Smooth muscle cell of the brain vasculature (primary cell): ENCODE results near the gene TCAIM.
A peak's percentile ranks its signal among the peaks of the same experiment; 100 is the strongest.
"Not testable (repeated sequence)": the region's sequence is repeated elsewhere in the genome, so short reads cannot be mapped to it uniquely, and the experiment has no call there.

Experiments used
- DNase-seq: peaks from one replicate; pipeline ENCODE4 v3.0.0-alpha.2; 2012; ENCODE audit warnings: low read depth, low spot score

Gene TCAIM

DNA sequence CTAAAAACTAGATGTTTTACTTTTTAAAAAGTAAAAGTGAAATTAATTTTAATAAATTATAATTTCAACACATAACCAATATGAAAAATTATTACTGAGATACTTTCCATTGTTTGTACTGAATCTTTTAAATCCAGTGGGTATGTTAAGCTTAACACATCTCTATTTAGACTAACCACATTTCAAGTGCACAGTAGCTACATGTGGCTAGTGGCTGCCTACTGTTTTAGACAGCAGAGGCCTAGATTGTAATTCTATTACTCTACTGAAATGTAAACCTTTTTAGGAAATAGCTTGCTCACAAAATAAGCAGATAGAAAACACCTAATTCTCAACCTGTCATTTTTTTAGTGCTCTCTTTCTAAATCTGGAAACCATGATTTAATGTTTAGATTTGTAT, 4.9 kb downstream of the TCAIM start:
- no peak for DNase-seq

DNA sequence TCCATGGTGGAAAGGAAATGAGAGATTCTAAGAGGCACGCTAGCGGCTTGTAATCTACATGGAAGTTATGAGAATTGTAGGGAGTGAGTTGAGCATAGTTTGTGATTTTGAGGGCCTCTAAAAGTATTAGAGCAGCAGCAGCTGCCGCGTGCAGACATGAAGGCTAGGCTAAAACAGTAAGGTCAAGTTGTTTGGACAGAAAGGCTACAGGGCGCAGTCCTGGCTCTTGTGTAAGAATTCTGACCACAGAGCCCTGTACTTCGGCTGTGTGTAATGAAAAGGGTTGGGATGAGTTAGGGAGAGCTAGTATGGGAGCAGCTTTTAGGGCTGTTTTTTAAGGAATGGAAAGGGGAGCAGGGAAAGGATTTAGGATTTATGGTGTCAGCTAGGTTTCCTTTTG, 8.0 kb downstream of the TCAIM start:
- not testable (repeated sequence) for DNase-seq

DNA sequence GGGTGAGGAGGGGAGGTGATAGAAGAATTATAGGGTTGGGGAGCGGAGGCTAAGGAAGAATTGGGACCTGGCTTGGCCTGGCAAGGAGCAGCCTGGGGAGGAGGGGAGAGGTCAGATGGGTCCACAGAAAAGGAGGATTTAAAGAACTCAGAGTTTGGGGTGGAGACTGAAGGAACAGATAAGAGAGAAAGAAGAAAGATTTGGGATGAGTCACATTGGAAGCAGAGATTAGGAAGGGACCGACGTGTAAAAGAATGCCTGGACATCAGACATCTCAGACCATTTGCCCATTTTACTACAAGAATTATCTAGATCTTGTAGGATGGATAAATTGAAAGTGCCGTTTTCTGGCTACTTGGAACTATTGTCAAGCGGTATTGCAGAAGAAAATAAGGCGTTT, 10.4 kb downstream of the TCAIM start:
- no peak for DNase-seq

DNA sequence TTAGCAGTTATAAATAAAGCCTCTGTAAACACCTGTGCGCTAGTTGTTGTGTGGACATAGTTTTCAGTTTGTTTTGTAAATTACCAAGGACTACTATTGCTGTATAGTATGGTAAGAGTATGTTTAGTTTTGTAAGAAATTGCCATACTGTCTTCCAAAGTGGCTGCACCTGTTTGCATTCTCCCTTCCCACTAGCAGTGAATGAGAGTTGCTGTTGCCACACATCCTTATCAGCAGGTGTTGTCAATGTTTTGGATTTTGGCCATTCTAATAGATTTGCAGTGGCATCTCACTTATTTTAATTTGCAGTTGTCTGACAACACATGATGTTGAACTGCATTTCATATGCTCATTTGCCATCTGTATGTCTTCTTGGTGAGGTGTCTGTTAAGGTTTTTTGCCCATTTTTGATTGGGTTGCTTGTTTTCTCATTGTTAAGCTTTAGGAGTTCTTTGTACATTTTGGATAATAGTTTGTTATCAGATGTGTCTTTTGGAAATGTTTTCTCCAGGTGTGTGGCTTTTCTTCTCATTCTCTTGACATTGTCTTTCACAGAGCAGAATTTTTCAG, 14.9 kb downstream of the TCAIM start:
- no peak for DNase-seq

DNA sequence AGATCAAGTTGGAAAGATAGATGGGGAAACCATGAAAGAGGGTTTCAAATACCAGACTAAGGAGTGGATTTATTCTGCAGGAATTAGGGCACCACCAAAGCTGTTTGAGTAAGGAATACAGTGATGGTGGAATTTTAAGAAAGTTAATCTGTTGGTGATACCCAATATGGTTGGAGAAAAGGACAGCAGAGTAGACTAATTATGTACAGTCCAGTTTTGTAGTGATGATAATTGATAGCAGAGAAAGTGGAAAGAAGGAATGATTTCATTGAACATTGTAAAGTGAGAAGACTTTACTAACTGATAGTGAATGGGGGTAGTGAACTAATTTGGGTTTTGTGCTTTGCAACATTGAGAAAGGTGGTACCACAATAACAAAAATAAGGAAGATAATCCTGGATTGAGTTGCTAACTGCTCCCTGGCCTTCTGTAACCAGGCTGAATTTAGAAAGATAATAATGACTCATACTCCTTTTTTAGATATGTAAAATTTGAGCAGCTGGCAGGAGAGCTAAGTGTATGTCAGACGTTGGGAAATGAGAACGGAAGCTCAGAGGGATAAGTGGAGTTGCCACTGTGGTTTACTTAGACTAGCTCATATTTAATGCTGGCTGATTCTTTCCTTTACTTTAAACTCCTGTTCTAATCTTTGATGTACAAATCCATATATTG, 16.9 kb downstream of the TCAIM start:
- peak; percentile 35 for DNase-seq

DNA sequence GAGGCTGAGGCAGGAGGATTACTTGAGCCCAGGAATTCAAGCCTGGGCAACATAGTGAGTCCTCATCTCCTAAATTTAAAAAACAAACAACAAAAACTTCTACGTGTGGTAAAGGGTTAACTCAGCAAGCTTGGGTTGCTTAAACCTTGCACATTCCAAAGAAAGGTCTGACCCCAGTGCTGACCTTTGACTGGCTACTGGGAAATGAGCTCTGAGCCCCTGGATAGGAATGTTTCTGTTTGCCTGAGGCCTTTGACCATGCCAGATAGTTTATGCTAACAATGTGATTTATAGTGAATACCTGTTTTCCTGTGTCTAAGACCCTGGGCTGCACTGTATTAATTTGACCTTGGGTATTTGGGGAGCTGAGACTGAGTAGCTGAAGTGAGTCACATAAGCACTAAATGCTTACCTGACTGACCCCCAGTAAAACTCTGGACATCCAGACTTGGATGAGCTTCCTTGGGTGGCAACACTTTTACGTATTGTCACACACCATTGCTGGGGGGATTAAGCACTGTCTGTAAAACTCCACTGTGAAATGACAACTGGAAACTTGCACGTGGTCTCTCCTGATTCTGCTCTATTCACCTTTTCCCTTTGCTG, 20.7 kb downstream of the TCAIM start:
- no peak for DNase-seq

DNA sequence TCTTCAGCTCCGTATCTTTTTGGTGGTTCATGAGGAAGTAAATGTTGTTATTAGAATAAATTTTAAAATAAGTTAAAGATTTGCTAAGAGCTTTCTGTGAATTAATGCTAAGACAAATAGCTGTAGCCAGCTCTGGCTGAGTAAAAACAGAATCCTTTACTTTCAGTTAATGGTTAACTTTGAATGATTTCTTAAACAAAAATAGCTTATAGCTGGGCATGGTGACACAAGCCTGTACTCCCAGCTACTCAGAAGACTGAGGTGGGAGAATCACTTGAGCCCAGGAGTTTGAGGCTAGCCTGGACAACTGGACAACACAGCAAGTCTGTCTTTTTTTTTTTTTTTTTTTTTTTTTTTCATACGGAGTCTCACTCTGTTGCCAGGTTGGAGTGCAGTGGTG, 25.0 kb downstream of the TCAIM start:
- DNase-seq = no peak

DNA sequence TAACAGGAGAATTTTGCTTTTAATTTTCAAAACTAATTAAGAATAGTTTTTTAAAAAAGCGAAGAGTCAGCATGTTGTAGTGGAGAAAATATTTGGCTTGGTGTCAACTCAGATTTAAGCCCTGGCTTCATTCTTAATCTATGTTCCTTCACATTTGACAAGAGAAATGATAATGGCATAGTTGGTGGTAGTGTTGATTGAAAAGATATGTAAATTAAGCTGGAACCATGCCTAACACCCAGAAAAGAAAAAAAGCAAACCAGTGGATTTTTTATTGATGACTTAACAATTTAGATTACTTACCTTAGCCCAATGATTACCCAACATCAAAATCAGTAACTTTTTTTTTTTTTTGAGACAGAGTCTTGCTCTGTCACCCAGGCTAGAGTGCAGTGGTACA, 27.4 kb downstream of the TCAIM start:
- no peak for DNase-seq

DNA sequence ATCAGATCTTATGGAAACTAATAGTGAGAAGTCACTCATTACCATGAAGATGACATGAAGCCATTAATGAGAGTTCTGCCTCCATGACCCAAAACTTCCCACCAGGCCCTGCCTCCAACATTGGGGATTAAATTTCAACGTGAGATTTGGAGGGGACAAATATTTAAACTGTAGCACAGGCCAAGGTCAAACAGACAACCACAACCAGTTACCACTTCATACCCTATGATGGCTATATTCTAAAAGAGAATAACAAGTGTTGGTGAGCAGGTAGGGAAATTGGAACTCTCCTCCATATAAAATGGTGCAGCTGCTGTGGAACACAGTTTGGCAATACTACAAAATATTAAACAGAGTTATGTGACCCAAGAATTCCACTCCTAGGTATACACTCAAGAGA, 36.9 kb downstream of the TCAIM start:
- DNase-seq = no peak

DNA sequence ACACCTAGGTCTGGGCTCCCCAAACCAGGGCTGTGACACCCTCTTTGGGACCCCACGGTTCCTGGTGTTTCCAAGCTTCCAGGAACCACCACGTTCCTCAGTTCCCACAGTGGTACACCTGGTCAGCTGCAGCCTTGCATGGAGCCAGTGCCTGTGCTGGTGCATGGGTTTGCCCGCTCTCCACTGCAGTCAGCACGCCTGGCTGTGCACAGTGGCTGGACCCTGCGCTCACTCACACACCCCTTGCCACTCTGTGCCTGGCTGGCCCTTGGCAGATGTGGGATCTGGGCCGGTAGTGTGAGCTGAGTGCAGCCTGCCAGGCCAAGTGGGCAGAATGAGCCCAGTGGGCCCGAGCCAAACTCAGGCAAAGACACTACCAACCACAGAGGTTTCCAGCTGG, 48.8 kb downstream of the TCAIM start:
- DNase-seq = no peak

DNA sequence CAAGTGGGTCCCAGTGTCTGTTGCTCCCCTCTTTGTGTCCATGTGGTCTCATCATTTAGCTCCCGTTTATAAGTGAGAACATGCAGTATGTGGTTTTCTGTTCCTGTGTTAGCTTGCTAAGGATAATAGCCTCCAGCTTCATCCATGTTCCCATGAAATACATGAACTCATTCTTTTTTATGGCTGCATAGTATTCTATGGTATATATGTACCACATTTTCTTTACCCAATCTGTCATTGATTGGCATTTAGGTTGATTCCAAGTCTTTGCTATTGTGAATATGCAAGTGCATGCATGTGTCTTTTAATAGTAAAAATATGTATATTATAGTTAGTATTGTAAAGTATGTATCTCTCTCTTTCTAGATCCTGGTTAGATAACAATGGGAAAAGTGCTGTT, 53.9 kb downstream of the TCAIM start:
- no peak for DNase-seq

DNA sequence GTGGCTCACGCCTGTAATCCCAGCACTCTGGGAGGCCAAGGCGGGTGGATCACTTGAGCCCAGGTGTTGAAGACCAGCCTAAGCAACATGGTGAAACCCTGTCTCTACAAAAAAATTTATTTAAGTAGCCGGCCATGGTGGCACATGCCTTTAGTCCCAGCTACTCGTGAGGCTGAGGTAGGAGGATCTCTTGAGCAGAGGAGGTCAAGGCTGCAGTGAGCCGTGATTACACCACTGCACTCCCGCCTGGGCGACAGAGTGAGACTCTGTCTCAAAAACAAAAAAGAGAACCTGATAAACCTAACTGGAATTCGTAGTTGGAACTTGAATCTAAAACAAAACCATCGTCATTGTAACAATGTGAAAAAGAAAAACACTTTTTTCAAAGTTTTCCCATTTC, 57.1 kb downstream of the TCAIM start:
- no peak for DNase-seq

DNA sequence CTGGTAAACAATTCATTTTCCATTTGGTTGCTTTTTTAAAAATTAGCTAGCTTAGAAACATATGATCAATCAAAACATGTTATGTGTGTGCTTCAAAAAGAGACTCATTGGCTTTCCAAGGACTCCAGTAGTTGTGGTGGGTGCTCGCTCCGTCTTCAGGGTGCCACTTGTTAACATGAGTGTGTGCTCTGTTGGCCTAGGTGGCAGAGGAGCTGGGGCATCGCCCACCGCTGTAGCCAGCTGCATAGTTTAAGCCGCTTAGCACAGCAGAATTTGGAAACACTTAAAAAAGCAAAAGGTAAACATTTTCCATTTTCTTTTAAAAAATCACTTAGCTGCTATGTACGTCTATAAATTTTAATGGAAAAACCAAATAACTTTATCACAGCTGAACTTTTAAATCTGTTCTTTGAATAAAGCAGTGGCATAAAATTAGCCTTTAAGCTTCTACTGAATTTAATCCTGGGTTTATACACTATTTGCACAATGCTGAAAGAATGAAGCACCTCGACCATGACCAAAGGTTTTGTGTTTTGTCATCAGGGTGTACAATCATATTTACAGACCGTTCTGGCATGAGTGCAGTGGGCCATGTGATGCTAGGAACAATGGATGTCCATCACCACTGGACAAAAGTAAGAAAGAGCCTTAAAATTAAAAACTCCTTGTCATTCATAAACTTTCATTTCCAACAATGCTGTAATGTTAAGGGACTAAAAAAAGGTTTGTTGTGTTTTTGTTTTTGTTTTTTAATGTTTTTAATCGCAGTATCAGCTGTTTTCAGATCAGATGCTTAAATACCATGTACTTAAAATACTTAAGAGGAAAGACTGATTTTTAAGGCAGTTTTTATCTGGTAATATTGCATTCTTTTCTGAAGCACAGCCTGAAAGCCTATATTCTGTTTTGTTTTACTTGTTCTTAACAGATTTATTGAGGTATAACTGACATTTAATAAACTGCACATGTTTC, 57.9 kb downstream of the TCAIM start:
- DNase-seq = no peak

DNA sequence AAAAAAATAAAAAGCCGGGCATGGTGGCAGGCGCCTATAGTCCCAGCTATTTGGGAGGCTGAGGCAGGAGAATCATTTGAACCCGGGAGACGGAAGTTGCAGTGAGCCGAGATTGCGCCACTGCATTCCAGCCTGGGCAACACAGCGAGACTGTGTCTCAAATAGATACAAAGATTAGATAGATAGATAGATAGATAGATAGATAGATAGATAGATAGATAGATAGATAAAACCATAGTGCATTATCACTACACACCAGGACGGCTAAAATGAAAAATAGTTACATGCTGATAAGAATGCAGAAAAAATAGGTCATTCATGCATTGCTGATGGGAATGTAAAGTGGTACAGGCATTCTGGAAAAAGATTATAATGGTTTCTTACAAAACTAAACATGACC, 59.7 kb downstream of the TCAIM start:
- DNase-seq = not testable (repeated sequence)

DNA sequence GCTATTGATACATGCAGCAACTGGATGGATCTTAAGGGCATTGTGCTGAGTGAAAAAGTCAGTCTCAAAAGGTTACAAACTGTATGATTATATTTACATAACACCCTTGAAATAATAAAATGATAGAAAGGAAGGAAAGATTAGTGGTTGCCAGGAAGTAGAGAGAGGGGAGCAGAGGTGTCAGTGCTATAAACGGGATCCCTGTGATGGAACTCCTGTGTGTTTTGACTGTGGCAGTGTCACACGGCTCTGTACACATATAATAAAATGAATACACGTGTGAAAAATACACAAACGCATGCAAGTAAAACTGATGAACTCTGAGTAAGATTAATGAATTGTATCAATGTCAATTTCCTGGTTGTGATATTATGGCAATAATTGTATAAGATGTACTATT, 60.3 kb downstream of the TCAIM start:
- no peak for DNase-seq

DNA sequence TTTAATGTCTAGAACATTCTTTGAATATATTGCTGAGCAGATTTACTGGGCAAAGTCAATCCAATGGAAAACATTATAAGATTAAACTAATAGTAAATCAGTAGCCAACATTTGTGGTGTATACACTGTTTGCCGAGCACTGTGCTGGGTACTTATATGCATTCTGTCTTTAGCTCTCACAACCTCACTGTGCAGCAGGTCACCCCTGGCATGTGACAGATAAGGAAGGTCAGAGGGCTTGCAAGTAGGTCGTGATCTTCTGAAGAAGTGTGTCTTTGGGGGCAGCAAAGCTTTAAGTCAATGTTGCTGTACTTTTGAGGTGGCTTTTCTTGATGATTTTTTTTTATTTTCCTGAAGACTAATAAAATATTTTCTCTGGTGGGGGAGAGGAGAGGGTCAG, 62.2 kb downstream of the TCAIM start:
- no peak for DNase-seq

DNA sequence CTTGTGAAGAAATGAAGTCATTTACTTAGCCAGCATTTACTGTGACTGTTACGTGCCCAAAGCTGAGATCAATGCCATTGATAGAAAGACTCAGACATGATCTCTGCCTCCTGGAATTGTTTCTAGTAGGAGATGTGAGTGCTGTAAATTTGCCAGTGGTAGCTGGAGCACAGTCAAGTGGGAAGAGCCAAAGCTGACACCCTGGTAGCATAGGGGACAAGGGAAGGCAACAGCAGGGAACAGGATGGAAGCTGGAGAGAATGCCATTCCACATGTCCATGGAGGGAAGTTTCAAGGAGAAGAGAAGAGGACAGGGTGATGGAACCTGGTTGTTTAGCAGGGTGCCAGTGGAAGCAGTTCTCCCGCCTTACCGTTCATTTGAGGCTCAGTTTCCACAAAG, 64.0 kb downstream of the TCAIM start:
- DNase-seq = no peak

DNA sequence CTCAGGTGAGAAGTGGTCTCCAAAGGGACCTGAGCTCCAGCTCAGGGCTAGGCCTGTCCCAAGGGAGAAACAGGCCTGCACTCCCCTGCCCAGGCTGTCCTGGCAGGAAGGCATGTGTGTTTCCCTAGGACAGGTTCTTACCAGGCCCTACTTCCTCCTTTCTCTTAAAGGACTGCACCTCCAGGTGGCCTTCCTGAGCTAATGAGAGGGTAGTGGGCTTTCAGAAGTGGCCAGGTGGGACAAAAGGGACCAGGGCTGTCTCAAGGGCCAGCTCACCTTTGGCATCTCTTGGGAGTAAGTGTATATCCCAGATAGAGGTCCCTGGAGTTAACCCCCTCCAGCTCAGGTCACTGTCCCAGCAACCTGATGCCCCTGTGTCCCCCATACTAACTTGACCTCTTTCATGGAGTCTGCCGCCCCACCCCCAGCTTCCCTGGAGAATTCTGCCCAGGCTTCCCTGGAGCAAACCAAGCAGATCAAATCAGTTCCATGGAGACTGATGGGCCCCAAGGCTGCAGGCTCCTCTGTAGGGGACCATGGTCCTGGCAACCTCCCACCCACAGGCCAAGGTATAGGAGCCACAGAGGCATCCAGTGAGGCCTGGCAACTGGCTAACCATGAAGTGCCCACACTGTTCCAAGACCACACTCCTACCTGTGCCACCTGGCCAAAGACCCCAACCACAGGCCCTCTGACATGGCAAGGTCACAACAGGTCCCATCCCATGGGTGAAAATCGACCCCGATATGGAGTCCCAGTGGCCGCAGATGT, 71.3 kb downstream of the TCAIM start:
- no peak for DNase-seq

DNA sequence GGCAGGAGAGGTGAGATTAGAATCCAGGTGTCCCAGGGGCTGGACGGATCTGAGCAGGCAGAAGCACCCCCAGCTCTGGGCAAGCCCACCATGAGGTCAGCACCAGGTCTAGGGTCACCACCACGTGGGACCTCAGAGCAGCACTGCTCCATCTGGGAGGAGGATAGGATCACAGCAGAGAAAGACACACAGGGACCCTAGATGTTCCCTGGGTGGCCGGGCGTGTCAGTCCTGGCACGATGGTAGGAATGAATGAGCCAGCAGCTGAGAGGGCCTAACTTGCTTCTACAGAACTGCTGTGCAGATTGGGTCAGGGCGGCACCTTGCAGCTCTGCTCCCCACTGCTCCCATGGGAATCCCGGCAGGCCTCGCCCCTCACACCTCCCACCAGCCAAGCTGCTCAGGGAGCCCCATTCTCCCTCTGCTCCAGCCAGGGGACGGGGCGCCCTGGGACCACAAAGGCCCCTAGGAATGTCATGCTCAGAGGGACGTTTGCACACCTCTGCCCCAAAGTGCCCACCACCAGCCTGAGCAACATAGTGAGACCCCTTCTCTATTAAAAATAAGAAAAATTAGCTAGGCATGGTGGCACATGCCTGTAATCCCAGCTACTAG, 72.6 kb downstream of the TCAIM start:
- DNase-seq = no peak

DNA sequence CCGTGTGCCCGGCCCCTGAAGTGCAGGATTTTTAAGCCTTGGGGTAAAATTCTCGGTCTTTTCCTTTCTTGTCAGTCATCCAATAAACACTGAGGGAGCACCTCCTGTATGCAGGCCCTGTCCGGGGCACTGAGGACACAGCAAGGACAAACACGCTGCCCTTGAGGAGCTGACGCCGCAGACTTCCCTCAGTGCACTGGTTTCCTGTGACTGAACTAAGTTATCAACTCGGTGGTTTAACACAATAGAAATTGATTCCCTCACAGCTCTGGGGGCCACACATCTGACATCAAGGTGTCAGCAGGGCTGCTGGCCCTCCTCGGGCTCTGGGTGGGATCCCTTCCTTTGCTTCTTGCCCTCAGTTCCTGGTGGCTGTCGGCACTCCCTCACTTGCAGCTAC, 73.8 kb downstream of the TCAIM start:
- no peak for DNase-seq

DNA sequence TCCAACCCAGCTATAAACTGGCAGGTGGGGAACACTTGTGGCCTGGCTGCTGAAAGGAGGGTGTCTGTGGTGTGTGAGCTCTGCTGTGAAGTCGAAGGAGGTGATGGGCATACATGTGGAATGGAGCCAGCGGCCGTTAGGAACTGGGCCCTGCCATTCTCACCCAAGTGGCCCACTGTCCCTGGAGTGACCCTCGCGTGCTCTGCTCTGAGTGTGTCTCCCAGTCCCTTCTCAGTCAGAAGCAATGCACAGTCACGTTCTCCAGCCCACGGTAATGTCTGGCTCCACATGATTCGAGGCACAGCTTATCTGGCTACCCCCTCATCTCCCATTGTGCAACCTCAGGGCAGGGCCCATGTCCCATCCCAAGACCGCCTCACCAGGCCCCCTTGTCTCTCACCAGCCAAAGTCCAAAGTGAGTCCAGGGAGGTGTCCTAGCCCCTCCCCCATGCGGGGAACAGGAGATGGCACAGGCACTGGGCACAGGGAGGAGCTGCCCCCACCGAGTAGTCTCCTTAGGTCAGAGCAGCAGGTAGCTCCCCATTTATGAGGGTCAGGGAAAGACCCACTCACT, 76.0 kb downstream of the TCAIM start:
- DNase-seq = no peak
